Retinal pigment epithelial cell (primary cell): ENCODE results near the gene PLBD2.
A peak's percentile ranks its signal among the peaks of the same experiment; 100 is the strongest.

Experiments used
- DNase-seq: peaks from one replicate; pipeline ENCODE4 v3.0.0-alpha.2; 2010; ENCODE audit warnings: low read depth
- H3K4me3 ChIP-seq: 2 replicates; pipeline ENCODE4 v1.5.1; 2011; ENCODE audit warnings: mild to moderate bottlenecking, low read length, control low read depth, moderate library complexity
- TF ChIP-seq, protein P1 (sequence below): conservative IDR thresholded peaks from 2 replicates; pipeline ENCODE4 v1.5.1; 2011; ENCODE audit warnings: low read depth, low read length, control low read depth, inconsistent platforms

PLBD2 gene

DNA sequence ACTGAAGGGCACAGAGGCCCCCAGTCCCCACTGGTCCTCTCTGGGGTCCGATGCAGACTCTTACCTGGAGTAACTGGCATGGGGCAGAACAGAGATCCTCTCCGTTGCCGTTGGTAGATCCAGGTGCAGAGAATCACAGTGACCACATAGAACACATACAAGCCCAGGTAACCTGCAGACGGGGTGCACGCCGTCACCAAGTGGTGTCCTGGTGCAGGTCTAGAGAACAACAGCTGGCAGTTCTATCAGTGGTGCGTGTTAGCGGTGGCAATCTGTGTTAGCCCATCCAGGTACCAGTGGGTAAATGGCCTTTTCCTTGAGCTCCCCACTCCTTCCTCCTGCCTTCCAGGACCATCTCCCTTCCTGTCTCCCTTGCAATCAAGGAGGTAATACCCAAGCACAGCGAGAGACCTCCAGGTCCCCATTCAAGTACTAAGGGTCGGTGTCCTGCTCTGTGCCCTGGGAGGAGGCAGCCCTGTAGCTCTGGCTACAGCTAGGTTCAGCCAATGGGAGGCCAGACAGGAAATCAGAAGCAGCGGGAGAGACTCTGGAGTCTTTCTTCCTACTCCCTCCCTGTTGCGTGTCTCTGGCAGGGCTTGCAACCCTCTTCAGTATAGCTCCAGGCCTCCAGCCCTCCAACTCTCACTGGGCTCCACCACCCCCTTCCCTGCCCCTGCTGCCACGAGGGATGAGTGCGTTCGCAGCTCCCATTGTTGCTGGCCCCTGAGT is 39.3 kb upstream of the PLBD2 start:
- no peak overlapping the region for H3K4me3 ChIP-seq
- TF ChIP-seq, protein P1, sequence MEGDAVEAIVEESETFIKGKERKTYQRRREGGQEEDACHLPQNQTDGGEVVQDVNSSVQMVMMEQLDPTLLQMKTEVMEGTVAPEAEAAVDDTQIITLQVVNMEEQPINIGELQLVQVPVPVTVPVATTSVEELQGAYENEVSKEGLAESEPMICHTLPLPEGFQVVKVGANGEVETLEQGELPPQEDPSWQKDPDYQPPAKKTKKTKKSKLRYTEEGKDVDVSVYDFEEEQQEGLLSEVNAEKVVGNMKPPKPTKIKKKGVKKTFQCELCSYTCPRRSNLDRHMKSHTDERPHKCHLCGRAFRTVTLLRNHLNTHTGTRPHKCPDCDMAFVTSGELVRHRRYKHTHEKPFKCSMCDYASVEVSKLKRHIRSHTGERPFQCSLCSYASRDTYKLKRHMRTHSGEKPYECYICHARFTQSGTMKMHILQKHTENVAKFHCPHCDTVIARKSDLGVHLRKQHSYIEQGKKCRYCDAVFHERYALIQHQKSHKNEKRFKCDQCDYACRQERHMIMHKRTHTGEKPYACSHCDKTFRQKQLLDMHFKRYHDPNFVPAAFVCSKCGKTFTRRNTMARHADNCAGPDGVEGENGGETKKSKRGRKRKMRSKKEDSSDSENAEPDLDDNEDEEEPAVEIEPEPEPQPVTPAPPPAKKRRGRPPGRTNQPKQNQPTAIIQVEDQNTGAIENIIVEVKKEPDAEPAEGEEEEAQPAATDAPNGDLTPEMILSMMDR: no peak
- no peak for DNase-seq

DNA sequence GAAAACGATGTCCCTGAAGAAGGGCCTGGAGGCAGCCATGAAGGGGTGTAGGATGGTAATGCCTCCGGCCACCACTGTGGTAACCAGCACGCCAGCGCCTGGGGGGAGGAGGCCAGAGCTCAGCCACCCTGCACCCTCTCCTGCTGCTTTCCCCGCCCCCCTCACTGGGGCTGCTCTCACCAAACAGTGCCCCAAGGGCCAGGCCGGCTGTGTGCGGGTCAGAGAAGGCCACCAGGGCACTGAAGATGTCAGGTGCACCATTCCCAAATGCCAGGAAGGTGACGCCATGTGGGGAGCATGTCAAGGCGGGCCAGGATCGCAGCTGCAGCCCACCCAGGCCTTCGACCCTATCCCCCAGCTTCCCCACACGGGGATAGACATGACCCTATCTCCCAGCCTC is 38.0 kb upstream of the PLBD2 start:
- DNase-seq: no peak
- TF ChIP-seq, protein P1: no peak
- H3K4me3 ChIP-seq: no peak overlapping the region

DNA sequence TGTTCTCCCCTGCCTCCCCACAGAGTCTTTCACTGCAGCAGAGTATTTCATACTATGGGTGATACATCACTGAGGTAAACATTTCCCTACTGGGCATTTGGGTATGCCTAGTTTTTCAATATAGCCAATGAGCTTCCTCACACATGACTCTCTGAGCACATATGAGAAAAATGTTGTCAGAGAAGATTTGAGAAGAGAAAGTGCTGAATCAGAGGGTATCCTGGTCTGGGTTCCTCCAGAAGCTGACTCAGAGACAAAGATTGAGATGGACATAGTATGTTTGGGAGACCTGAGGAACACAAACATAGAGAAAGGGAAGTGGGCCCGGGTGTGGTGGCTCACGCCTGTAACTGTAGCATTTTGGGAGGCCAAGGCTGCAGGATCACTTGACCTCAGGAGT is 36.0 kb upstream of the PLBD2 start:
- H3K4me3 ChIP-seq: no peak overlapping the region
- DNase-seq: no peak
- TF ChIP-seq, protein P1: no peak

DNA sequence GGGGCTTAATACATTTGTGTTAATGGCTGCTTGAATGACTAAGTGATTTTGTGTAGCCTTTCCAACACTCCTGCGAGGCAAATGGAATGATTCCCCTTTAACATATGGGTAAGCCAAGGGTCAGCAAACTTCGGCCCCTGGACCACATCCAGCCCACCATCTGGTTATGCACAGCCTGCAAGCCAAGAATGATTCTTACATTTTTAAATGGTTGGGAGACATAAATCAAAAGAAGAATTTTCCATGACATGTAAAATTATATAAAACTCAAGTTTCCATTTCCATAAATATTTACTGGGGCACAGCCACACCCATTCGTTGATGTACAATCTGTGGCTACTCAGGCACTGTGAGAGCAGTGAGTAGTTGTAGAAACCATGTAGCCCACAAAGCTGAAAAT is 32.5 kb upstream of the PLBD2 start:
- H3K4me3 ChIP-seq: no peak overlapping the region
- TF ChIP-seq, protein P1: no peak
- no peak for DNase-seq

DNA sequence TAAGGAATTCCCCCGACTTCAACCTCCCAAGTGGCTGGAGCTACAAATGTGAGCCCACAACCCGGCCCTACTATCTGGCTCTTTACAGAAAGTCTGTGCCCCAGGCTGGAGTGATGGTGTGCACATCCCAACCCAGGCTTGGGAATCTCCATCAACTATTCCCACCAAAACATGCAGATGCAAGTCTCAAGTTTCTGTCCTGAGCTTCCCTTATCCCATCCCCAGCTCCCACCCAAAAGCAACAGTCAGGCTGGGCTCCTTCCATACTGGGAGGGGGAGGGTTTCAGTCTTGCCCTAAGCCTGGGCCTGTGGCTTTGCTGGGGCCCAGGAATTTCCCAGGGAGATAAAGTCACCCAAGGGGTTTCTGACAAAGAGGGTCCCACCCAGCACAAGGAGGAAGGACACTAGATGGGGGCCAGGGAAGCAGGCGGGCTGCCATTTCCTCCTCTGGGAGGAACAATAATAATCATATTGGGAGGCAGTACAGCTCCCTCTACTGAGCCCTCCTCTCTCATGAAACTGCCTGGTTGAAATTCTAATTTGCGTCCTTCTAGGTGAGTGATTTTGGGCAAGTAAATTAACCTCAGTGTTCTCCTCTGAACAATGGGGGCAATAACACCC is 31.5 kb upstream of the PLBD2 start:
- H3K4me3 ChIP-seq: no peak overlapping the region
- TF ChIP-seq, protein P1: peak; percentile 16
- DNase-seq: no peak

DNA sequence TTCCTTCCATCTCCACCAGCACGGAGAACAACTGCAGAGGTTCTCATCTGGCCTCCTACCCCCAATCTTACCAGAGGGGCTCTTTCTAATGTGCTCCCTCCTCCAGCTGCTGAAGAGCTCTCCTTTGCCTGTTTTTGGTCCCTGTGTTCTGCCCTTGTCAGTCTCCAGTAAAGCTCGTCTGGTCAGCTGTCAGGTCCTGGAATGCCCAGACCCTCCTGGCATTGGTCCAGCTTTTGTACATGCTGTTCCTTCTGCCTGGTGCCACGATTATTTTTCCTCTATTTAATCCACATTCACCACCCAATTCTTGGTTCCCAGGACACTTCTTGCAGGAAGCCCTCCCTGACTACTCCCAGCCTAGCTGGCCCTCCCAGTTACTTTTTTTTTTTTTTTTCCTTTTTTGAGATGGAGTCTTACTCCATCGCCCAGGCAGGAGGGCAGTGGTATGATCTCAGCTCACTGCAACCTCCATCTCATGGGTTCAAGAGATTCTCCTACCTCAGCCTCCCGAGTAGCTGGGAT is 30.0 kb upstream of the PLBD2 start:
- TF ChIP-seq, protein P1: no peak
- H3K4me3 ChIP-seq: no peak overlapping the region
- no peak for DNase-seq
